ENCODE measurements around the gene MARS1.

Gene MARS1

GRCh38 chr12:57531836-57532235, 44.0 kb downstream of the MARS1 start:
- Histone ChIP-seq H3K36me3 (ENCODE audit: insufficient read depth, low read length) (peaks cover 80% of the 10 kb centered on the region), H3K9me3 (ENCODE audit: low read depth, low read length) (no peaks in the 10 kb centered on the region), H3K9ac (ENCODE audit: insufficient read length) (no peak overlapping the region), H3K4me3 (no peak overlapping the region), H3K27ac (no peak overlapping the region)
- no peak for TF ChIP-seq EZH2 (IDR thresholded peaks at IDR 0.05)
- TF ChIP-seq FOXP2 (optimal IDR thresholded peaks at IDR 0.05; ENCODE audit: control extremely low read depth, extremely low read length, insufficient read depth), result no peak
- no peak for TF ChIP-seq POLR2AphosphoS5 (IDR thresholded peaks at IDR 0.05; ENCODE audit: borderline replicate concordance, low read depth, low read length)
- DNase-seq (ENCODE audit: low read depth, low spot score), result no peak

- DNase-seq (ENCODE audit: low read depth, low spot score), result no peak
- Histone ChIP-seq H3K9me3 (ENCODE audit: low read depth, low read length) (no peaks in the 10 kb centered on the region), H3K36me3 (ENCODE audit: insufficient read depth, low read length) (peaks cover 67% of the 10 kb centered on the region), H3K4me3 (no peak overlapping the region), H3K9ac (ENCODE audit: insufficient read length) (no peak overlapping the region), H3K27ac (no peak overlapping the region)
- no peak for TF ChIP-seq FOXP2 (optimal IDR thresholded peaks at IDR 0.05; ENCODE audit: control extremely low read depth, extremely low read length, insufficient read depth)
- no peak for TF ChIP-seq EZH2 (IDR thresholded peaks at IDR 0.05)
- TF ChIP-seq POLR2AphosphoS5 (IDR thresholded peaks at IDR 0.05; ENCODE audit: borderline replicate concordance, low read depth, low read length), result no peak
Measured at GRCh38 chr12:57533108-57533507, 45.2 kb downstream of the MARS1 start.

- no peak overlapping the region for H3K9ac ChIP-seq (ENCODE audit: insufficient read length)
- H3K4me3 ChIP-seq, result no peak overlapping the region
- DNase-seq (ENCODE audit: low read depth, low spot score), result no peak
- no peak overlapping the region for H3K27ac ChIP-seq
- no peaks in the 10 kb centered on the region for H3K9me3 ChIP-seq (ENCODE audit: low read depth, low read length)
- H3K36me3 ChIP-seq (ENCODE audit: insufficient read depth, low read length), result peaks cover 67% of the 10 kb centered on the region
- TF ChIP-seq EZH2 (IDR thresholded peaks at IDR 0.05) (no peak), FOXP2 (optimal IDR thresholded peaks at IDR 0.05; ENCODE audit: control extremely low read depth, extremely low read length, insufficient read depth) (no peak), POLR2AphosphoS5 (IDR thresholded peaks at IDR 0.05; ENCODE audit: borderline replicate concordance, low read depth, low read length) (no peak)
Measured at GRCh38 chr12:57534250-57534649, 46.4 kb downstream of the MARS1 start.

GRCh38 chr12:57534991-57535543, 47.2 kb downstream of the MARS1 start:
- TF ChIP-seq POLR2AphosphoS5 (IDR thresholded peaks at IDR 0.05; ENCODE audit: borderline replicate concordance, low read depth, low read length) (no peak), FOXP2 (optimal IDR thresholded peaks at IDR 0.05; ENCODE audit: control extremely low read depth, extremely low read length, insufficient read depth) (no peak), EZH2 (IDR thresholded peaks at IDR 0.05) (no peak)
- Histone ChIP-seq H3K4me3 (no peak overlapping the region), H3K9ac (ENCODE audit: insufficient read length) (no peak overlapping the region), H3K9me3 (ENCODE audit: low read depth, low read length) (no peaks in the 10 kb centered on the region), H3K27ac (no peak overlapping the region), H3K36me3 (ENCODE audit: insufficient read depth, low read length) (peaks cover 60% of the 10 kb centered on the region)
- DNase-seq (ENCODE audit: low read depth, low spot score), result no peak

- H3K4me3 ChIP-seq, result no peak overlapping the region
- no peak for TF ChIP-seq POLR2AphosphoS5 (IDR thresholded peaks at IDR 0.05; ENCODE audit: borderline replicate concordance, low read depth, low read length)
- no peak overlapping the region for H3K27ac ChIP-seq
- DNase-seq (ENCODE audit: low read depth, low spot score), result no peak
- H3K9me3 ChIP-seq (ENCODE audit: low read depth, low read length), result no peaks in the 10 kb centered on the region
- H3K36me3 ChIP-seq (ENCODE audit: insufficient read depth, low read length), result peaks cover 55% of the 10 kb centered on the region
- no peak overlapping the region for H3K9ac ChIP-seq (ENCODE audit: insufficient read length)
Measured at GRCh38 chr12:57535764-57536596, 48.1 kb downstream of the MARS1 start.

- DNase-seq (ENCODE audit: low read depth, low spot score), result no peak
- TF ChIP-seq POLR2AphosphoS5 (IDR thresholded peaks at IDR 0.05; ENCODE audit: borderline replicate concordance, low read depth, low read length) (no peak), EZH2 (IDR thresholded peaks at IDR 0.05) (no peak), FOXP2 (optimal IDR thresholded peaks at IDR 0.05; ENCODE audit: control extremely low read depth, extremely low read length, insufficient read depth) (no peak)
- H3K4me3 ChIP-seq, result no peak overlapping the region
- no peak overlapping the region for H3K9ac ChIP-seq (ENCODE audit: insufficient read length)
- H3K27ac ChIP-seq, result no peak overlapping the region
- peaks cover 55% of the 10 kb centered on the region for H3K36me3 ChIP-seq (ENCODE audit: insufficient read depth, low read length)
- no peaks in the 10 kb centered on the region for H3K9me3 ChIP-seq (ENCODE audit: low read depth, low read length)
Measured at GRCh38 chr12:57536597-57536942, 48.7 kb downstream of the MARS1 start.

GRCh38 chr12:57539134-57539768, 51.4 kb downstream of the MARS1 start:
- peaks cover 42% of the 10 kb centered on the region; the same call in 1 of the 2 replicates for H3K36me3 ChIP-seq (ENCODE audit: insufficient read depth, low read length)
- no peak for TF ChIP-seq FOXP2 (optimal IDR thresholded peaks at IDR 0.05; ENCODE audit: control extremely low read depth, extremely low read length, insufficient read depth)
- no peak for TF ChIP-seq POLR2AphosphoS5 (IDR thresholded peaks at IDR 0.05; ENCODE audit: borderline replicate concordance, low read depth, low read length)
- no peak for TF ChIP-seq EZH2 (IDR thresholded peaks at IDR 0.05)
- no peak overlapping the region for H3K9ac ChIP-seq (ENCODE audit: insufficient read length)
- H3K4me3 ChIP-seq, result no peak overlapping the region
- no peaks in the 10 kb centered on the region for H3K9me3 ChIP-seq (ENCODE audit: low read depth, low read length)
- no peak overlapping the region for H3K27ac ChIP-seq
- DNase-seq (ENCODE audit: low read depth, low spot score), result no peak

- Histone ChIP-seq H3K4me3 (no peak overlapping the region), H3K9ac (ENCODE audit: insufficient read length) (no peak overlapping the region), H3K36me3 (ENCODE audit: insufficient read depth, low read length) (peaks cover 35% of the 10 kb centered on the region), H3K9me3 (ENCODE audit: low read depth, low read length) (no peaks in the 10 kb centered on the region), H3K27ac (no peak overlapping the region)
- TF ChIP-seq POLR2AphosphoS5 (IDR thresholded peaks at IDR 0.05; ENCODE audit: borderline replicate concordance, low read depth, low read length) (no peak), EZH2 (IDR thresholded peaks at IDR 0.05) (no peak), FOXP2 (optimal IDR thresholded peaks at IDR 0.05; ENCODE audit: control extremely low read depth, extremely low read length, insufficient read depth) (no peak)
- DNase-seq (ENCODE audit: low read depth, low spot score), result no peak
Measured at GRCh38 chr12:57541001-57541400, 53.1 kb downstream of the MARS1 start.

All from SK-N-MC (cell line).